Left ventricle myocardium inferior (tissue), 1 donor: ENCODE measurements around the gene LPIN3. TPM values are rescaled to one million over a fixed set of nuclear protein-coding genes. Genes with fewer than 3 reads are reported as not detected.

ENCODE experiments used
- DNase-seq: peaks from one replicate; pipeline ENCODE4 v3.0.0-alpha.2; 2020
- H3K27ac ChIP-seq: fragments of 200-600 bp; replicated peaks from 2 replicates; pipeline ENCODE4 v1.8.0; 2021
- H3K27me3 ChIP-seq: fragments of 200-600 bp; 2 replicates; pipeline ENCODE4 v1.8.0; 2021; ENCODE audit warnings: low read depth
- H3K36me3 ChIP-seq: fragments of 200-600 bp; 2 replicates; pipeline ENCODE4 v1.8.0; 2021
- H3K4me1 ChIP-seq: fragments of 200-600 bp; 2 replicates; pipeline ENCODE4 v1.8.0; 2021
- H3K4me3 ChIP-seq: fragments of 200-600 bp; 2 replicates; pipeline ENCODE4 v1.8.0; 2021; ENCODE audit warnings: mild to moderate bottlenecking, moderate library complexity
- H3K9me3 ChIP-seq: fragments of 200-600 bp; replicated peaks from 2 replicates; pipeline ENCODE4 v1.8.0; 2021
- CTCF ChIP-seq: fragments of 200-600 bp; IDR thresholded peaks from 2 replicates; pipeline ENCODE4 v1.8.0; 2021; ENCODE audit warnings: antibody characterized with exemption, mild to moderate bottlenecking, borderline replicate concordance
- intact Hi-C: fragments of 100-400 bp; cut with micrococcal nuclease; formaldehyde crosslinking; loops from one replicate; pipeline ENCODE4 v1.11.0; 2022
- total RNA-seq: library from RNA; stranded (reverse); fragmentation: NEBNext Ultra II Directional; extraction: Animal tissue kit (Norgen Biotek cat#: 25700); gene quantifications from one replicate; pipeline ENCODE4 v1.2.1, GENCODE V29; 2021
- donor health status: DM: no; HTN: yes; CAD: no; lungs with severe emphysema.

Gene LPIN3
- total RNA-seq, 1 donor from 2014 or later = 19.9 TPM

DNA sequence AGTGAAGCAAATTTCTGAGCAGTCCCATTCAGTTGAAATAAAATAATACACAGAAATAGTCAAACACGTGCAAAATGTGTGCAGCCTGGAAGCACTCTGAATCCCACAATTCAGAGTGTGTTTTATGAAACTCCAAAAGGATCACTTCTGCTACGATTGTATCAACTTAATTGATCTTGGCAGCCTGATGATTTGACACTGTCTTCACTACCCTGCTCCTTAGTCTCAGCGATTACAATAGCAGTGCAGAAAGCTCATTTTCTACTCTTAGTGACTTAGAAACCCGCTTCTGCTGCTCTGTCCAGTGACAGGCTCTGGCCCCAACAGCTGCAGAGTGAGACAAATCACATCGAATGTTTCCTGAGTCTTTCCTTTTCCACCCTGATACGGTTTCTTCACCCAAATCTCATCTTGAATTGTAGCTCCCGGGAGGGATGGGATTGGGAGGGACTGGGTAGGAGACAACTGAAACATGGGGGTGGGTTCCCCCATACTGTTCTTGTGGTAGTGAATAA lies 42.2 kb downstream of the LPIN3 start:
- intact Hi-C loops = no loop called here
- no peaks in the 10 kb centered on the region for H3K36me3 ChIP-seq
- TF ChIP-seq CTCF = no peak
- H3K27ac ChIP-seq = peak overlapping the region; percentile 44
- H3K4me1 ChIP-seq = peaks cover 17% of the 10 kb centered on the region
- H3K27me3 ChIP-seq = peaks cover 3% of the 10 kb centered on the region
- H3K4me3 ChIP-seq = no peak overlapping the region
- no peaks in the 10 kb centered on the region for H3K9me3 ChIP-seq
- no peak for DNase-seq

DNA sequence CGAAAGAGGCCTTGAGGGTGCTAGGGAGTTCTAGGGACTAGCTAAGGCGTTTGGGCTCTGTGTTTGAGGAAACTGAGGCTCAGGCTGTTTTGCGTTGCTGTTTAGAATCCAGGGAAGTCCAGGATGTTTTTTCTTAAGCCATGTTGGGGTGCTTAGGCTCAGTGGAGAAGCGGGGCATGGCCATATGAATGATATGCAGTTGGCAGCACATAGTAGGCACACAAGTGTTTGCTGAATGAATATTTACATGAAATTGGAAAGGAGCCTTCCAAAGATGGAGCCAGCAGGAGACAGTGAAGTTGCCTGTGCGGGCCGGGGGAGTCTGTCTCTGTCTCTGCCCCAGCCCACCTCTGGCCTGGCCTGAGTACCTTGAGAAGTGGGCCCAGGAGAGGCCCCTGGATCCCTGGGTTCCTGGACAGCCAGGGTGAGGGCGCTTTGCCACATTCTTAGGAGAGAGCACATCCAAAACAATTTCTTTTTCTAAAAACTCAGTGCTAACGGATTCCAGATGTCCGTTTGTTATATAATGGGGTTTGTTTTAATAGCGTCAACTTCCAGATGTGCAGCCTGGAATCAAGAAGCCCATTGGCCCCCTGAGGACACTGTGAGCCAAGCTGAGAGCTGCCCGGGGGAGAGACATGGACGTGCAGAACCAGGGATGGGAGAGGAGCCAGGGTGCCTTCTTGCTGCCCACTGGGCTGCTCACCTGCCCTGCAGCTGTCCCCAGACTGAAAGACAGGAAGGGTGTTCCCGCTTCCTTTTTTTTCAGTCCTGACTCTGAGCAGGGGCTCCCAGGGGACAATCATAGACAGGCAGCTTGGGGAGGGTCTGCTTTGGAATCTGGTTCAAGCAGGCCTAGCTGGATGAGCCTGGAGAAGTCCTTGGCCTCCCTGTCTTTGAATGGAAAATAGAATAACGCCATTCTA lies 46.1 kb downstream of the LPIN3 start:
- peaks cover 3% of the 10 kb centered on the region for H3K27me3 ChIP-seq
- intact Hi-C loops = no loop called here
- H3K9me3 ChIP-seq = no peaks in the 10 kb centered on the region
- H3K4me3 ChIP-seq = no peak overlapping the region
- TF ChIP-seq CTCF = no peak
- DNase-seq = peak; percentile 74
- peaks cover 22% of the 10 kb centered on the region for H3K4me1 ChIP-seq
- H3K36me3 ChIP-seq = no peaks in the 10 kb centered on the region
- peak overlapping the region; percentile 78 for H3K27ac ChIP-seq

GRCh38 chr20:41387444-41387851 lies 46.8 kb downstream of the LPIN3 start:
- Histone ChIP-seq H3K4me1 (peaks cover 29% of the 10 kb centered on the region), H3K9me3 (no peaks in the 10 kb centered on the region), H3K27ac (peak overlapping the region; percentile 78), H3K4me3 (no peak overlapping the region), H3K27me3 (no peaks in the 10 kb centered on the region), H3K36me3 (no peaks in the 10 kb centered on the region)
- TF ChIP-seq CTCF = no peak
- intact Hi-C loops = no loop called here
- DNase-seq = no peak

DNA sequence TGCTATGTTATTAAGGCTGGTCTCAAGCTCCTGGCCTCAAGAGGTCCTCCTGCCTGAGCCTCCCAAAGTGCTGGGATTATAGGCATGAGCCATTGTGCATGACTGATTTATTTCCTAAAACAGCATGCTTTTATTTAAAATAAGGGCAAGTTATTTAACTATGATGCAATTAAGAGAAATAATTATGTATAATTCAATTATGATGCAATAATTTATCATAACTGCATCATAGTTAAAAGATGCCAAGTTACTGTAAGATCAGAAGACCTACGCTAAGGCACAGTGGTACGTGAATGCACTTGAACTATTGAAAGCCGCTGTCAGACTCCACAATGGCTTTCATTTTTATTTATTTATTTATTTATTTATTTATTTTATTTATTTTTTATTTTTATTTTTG lies 50.3 kb downstream of the LPIN3 start:
- DNase-seq = no peak
- intact Hi-C loops = no loop called here
- H3K4me3 ChIP-seq = no peak overlapping the region
- no peak for TF ChIP-seq CTCF
- peaks cover 61% of the 10 kb centered on the region for H3K4me1 ChIP-seq
- no peak overlapping the region for H3K27ac ChIP-seq
- H3K9me3 ChIP-seq = no peaks in the 10 kb centered on the region
- no peaks in the 10 kb centered on the region for H3K27me3 ChIP-seq
- no peaks in the 10 kb centered on the region for H3K36me3 ChIP-seq

DNA sequence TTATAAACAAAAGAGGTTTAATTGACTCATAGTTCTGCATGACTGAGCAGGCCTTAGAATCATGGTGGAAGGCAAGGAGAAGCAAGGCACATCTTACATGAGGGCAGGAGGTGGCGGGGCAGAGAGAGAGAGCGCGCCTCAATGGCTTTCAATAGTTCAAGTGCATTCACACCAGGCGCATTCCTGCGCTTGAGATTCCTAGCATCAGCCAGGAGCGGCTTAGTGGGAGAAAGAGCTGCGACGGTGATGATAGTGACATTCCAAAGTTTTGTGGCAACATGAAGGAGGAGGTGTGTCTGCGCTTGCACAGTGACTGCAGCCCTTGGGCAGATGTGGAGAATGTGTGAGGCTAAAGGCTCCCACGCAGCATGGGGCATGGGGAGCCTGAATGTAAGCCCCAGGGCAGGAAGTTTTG lies 51.0 kb downstream of the LPIN3 start:
- no peaks in the 10 kb centered on the region for H3K36me3 ChIP-seq
- peaks cover 64% of the 10 kb centered on the region for H3K4me1 ChIP-seq
- DNase-seq = no peak
- intact Hi-C loops = no loop called here
- no peak overlapping the region for H3K4me3 ChIP-seq
- H3K27ac ChIP-seq = peak overlapping the region; percentile 78
- H3K27me3 ChIP-seq = no peaks in the 10 kb centered on the region
- no peaks in the 10 kb centered on the region for H3K9me3 ChIP-seq
- TF ChIP-seq CTCF = no peak
